B cell (primary cell): ENCODE measurements around the gene OXSR1.

Experiments
- EZH2 ChIP-seq: IDR thresholded peaks from 2 replicates; pipeline ENCODE4 v1.6.1; 2012; ENCODE audit warnings: borderline replicate concordance, low read depth, mild to moderate bottlenecking, moderate library complexity, low read length; ENCODE audit not compliant: insufficient read depth, poor library complexity, severe bottlenecking
- TF ChIP-seq, protein P1 (sequence below): fragments of 200-600 bp; IDR thresholded peaks from one replicate; pipeline ENCODE4 v1.8.0; 2022; ENCODE audit warnings: antibody characterized with exemption, mild to moderate bottlenecking

DNA sequence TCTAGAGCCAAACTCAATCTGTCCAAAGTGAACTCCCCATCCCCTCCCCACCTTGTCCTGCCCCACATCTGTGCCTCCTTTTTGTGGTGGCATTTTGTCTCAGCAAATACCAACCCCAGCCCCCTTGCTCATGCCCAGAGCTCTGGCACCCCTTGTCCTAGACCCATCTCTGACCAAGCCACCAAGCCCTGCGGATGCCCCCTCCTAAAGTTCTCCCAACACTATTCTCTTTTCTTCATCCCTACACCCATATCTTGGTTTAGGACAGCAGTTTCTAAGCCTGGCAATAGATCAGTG lies 46.1 kb upstream of the OXSR1 start:
- TF ChIP-seq, protein P1, sequence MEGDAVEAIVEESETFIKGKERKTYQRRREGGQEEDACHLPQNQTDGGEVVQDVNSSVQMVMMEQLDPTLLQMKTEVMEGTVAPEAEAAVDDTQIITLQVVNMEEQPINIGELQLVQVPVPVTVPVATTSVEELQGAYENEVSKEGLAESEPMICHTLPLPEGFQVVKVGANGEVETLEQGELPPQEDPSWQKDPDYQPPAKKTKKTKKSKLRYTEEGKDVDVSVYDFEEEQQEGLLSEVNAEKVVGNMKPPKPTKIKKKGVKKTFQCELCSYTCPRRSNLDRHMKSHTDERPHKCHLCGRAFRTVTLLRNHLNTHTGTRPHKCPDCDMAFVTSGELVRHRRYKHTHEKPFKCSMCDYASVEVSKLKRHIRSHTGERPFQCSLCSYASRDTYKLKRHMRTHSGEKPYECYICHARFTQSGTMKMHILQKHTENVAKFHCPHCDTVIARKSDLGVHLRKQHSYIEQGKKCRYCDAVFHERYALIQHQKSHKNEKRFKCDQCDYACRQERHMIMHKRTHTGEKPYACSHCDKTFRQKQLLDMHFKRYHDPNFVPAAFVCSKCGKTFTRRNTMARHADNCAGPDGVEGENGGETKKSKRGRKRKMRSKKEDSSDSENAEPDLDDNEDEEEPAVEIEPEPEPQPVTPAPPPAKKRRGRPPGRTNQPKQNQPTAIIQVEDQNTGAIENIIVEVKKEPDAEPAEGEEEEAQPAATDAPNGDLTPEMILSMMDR, result no peak
- no peak for TF ChIP-seq EZH2
